Activated naive CD8-positive, alpha-beta T cell treated with anti-CD3 and anti-CD28 coated beads, Interleukin-2, amount 10 ng/mL, durations not matched to agents 7 days and 5 days (primary cell): ENCODE data around the gene POLRMT. TPM values are rescaled to one million over a fixed set of nuclear protein-coding genes. Genes with fewer than 3 reads are reported as not detected.
"Not testable (repeated sequence)": the region's sequence is repeated elsewhere in the genome, so short reads cannot be mapped to it uniquely, and the experiment has no call there.

Experiments used
- ATAC-seq: fragments of 150-1000 bp; cut with Tn5 transposase; one replicate; pipeline ENCODE4 v1.10.0; 2021; ENCODE audit warnings: low read depth, moderate library complexity
- POLR2A ChIA-PET: fragments of 350-600 bp; sonication (Branson Sonifier 250); formaldehyde crosslinking; loops from one replicate; lab custom pipeline; 2021; ENCODE audit warnings: antibody characterized with exemption; lab: Charles Lee
- DNase-seq: peaks from one replicate; pipeline ENCODE4 v3.0.0; 2021
- H3K27ac Mint-ChIP-seq: one replicate; pipeline ENCODE4 v1.8.0; 2022; ENCODE audit warnings: mild to moderate bottlenecking, mixed read lengths
- H3K27me3 Mint-ChIP-seq: one replicate; pipeline ENCODE4 v1.8.0; 2022; ENCODE audit warnings: mild to moderate bottlenecking, moderate library complexity, mixed read lengths
- H3K36me3 Mint-ChIP-seq: one replicate; pipeline ENCODE4 v1.8.0; 2021; ENCODE audit warnings: mild to moderate bottlenecking, mixed read lengths
- H3K4me1 Mint-ChIP-seq: one replicate; pipeline ENCODE4 v1.8.0; 2021; ENCODE audit warnings: mixed read lengths
- H3K4me3 Mint-ChIP-seq: one replicate; pipeline ENCODE4 v1.8.0; 2022; ENCODE audit warnings: mild to moderate bottlenecking, moderate library complexity, mixed read lengths
- H3K9me3 Mint-ChIP-seq: one replicate; pipeline ENCODE4 v1.8.0; 2021; ENCODE audit warnings: mixed read lengths
- total RNA-seq, 2 experiments: library from RNA; stranded (reverse); gene quantifications; one replicate each; pipeline ENCODE4 v1.2.3, GENCODE V29; 2021

Gene POLRMT
- total RNA-seq, 2 experiments from 2014 or later = 63.2 to 65.1 TPM

- Mint-ChIP-seq H3K27me3 (no peaks in the 10 kb centered on the region), H3K4me3 (no peak overlapping the region), H3K9me3 (no peaks in the 10 kb centered on the region), H3K4me1 (peaks cover 3% of the 10 kb centered on the region), H3K36me3 (peaks cover 8% of the 10 kb centered on the region), H3K27ac (no peak overlapping the region)
- POLR2A ChIA-PET = no interaction called here
- ATAC-seq = no peak
- no peak for DNase-seq
These were observed 10.0 kb downstream of the POLRMT start for GRCh38 chr19:623175-623916.

DNA sequence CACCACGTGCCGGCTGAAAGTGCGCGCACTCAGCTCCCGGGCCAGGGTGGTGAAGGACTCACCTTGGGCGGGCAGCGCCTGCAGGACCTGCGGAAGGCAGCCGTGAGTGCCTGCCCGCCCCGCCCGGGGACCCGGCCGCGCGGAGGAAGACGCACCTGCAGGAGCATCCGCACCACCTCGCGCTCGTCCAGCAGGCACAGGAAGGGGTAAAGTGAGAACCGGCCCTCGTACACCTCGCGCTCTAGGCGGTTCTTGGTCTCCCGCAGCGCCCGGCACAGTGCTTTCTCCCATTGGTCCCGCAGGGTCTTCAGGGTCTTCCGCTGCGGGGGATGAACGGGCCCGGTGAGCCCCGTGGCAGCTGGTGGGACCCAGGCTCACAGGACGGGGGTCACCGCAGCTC, 10.7 kb downstream of the POLRMT start:
- Mint-ChIP-seq H3K9me3 (no peaks in the 10 kb centered on the region), H3K4me3 (no peak overlapping the region), H3K27me3 (no peaks in the 10 kb centered on the region), H3K27ac (no peak overlapping the region), H3K4me1 (peaks cover 3% of the 10 kb centered on the region), H3K36me3 (peaks cover 8% of the 10 kb centered on the region)
- POLR2A ChIA-PET = no interaction called here
- ATAC-seq (no peak), DNase-seq (no peak)

DNA sequence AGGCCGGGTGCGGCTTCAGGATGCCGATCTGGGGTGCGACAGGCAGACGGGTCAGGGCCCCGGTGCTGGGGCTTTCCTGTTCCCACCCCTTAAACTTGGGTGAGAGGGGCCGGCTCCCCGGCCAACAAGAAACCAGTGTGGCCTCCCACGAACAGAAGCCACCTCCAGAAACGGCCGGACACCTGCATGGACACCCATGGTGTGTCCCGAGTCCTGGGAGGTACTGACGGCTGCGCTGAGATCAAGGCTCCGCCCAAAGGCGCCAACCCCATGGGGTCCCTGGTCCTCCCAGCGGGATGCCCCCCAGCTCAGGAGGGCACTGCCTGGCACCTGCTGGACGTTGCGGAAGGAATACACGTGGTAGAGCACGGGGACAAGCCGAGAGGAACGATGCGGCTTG, 11.5 kb downstream of the POLRMT start:
- Mint-ChIP-seq H3K36me3 (peaks cover 8% of the 10 kb centered on the region), H3K4me3 (no peak overlapping the region), H3K27me3 (no peaks in the 10 kb centered on the region), H3K27ac (no peak overlapping the region), H3K9me3 (no peaks in the 10 kb centered on the region), H3K4me1 (peaks cover 3% of the 10 kb centered on the region)
- POLR2A ChIA-PET = no interaction called here
- no peak for DNase-seq
- ATAC-seq = no peak

DNA sequence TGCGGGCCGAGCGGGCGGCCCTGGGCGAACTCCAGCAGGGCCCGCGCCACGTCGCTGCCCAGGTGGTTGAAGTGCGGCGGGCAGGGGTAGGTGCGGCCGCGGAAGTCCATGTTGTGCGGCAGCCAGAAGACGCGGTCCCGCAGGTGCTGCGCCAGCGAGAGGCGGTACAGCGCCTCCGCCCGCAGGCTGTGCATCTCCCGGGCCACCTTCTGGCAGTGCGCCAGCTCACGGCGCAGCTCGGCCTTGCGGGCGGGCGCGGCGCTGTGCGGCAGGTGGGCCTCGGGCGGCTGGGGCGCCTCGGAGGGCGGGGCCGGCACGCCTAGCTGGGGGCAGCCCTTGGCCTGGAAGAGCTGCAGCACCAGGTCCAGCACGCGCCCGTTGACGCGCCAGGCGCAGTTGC, 12.1 kb downstream of the POLRMT start:
- H3K27me3 Mint-ChIP-seq, POLR2A ChIA-PET, H3K36me3 Mint-ChIP-seq, DNase-seq, H3K9me3 Mint-ChIP-seq, H3K4me3 Mint-ChIP-seq, H3K4me1 Mint-ChIP-seq, ATAC-seq, H3K27ac Mint-ChIP-seq: not testable (repeated sequence)

- POLR2A ChIA-PET = no interaction called here
- H3K4me3 Mint-ChIP-seq = no peak overlapping the region
- DNase-seq = no peak
- H3K36me3 Mint-ChIP-seq = peaks cover 7% of the 10 kb centered on the region
- no peak overlapping the region for H3K27ac Mint-ChIP-seq
- H3K9me3 Mint-ChIP-seq = no peaks in the 10 kb centered on the region
- peaks cover 3% of the 10 kb centered on the region for H3K4me1 Mint-ChIP-seq
- ATAC-seq = no peak
- H3K27me3 Mint-ChIP-seq = no peaks in the 10 kb centered on the region
These were observed 13.0 kb downstream of the POLRMT start for GRCh38 chr19:620166-620862.

- Mint-ChIP-seq H3K4me1 (peaks cover 3% of the 10 kb centered on the region), H3K27me3 (no peaks in the 10 kb centered on the region), H3K9me3 (no peaks in the 10 kb centered on the region), H3K4me3 (no peak overlapping the region), H3K36me3 (peaks cover 10% of the 10 kb centered on the region), H3K27ac (no peak overlapping the region)
- DNase-seq = no peak
- POLR2A ChIA-PET = no interaction called here
- ATAC-seq = no peak
These were observed 13.9 kb downstream of the POLRMT start for GRCh38 chr19:619286-620002.

- DNase-seq = no peak
- Mint-ChIP-seq H3K36me3 (peaks cover 12% of the 10 kb centered on the region), H3K4me1 (peaks cover 3% of the 10 kb centered on the region), H3K4me3 (no peak overlapping the region), H3K27ac (no peak overlapping the region), H3K9me3 (no peaks in the 10 kb centered on the region), H3K27me3 (no peaks in the 10 kb centered on the region)
- no peak for ATAC-seq
- POLR2A ChIA-PET = no interaction called here
These were observed 14.6 kb downstream of the POLRMT start for GRCh38 chr19:618674-619285.

- Mint-ChIP-seq H3K36me3 (peaks cover 12% of the 10 kb centered on the region), H3K9me3 (no peaks in the 10 kb centered on the region), H3K27ac (no peak overlapping the region), H3K4me3 (no peak overlapping the region), H3K4me1 (peaks cover 3% of the 10 kb centered on the region), H3K27me3 (no peaks in the 10 kb centered on the region)
- POLR2A ChIA-PET = no interaction called here
- DNase-seq (no peak), ATAC-seq (no peak)
These were observed 15.1 kb downstream of the POLRMT start for GRCh38 chr19:618247-618619.

DNA sequence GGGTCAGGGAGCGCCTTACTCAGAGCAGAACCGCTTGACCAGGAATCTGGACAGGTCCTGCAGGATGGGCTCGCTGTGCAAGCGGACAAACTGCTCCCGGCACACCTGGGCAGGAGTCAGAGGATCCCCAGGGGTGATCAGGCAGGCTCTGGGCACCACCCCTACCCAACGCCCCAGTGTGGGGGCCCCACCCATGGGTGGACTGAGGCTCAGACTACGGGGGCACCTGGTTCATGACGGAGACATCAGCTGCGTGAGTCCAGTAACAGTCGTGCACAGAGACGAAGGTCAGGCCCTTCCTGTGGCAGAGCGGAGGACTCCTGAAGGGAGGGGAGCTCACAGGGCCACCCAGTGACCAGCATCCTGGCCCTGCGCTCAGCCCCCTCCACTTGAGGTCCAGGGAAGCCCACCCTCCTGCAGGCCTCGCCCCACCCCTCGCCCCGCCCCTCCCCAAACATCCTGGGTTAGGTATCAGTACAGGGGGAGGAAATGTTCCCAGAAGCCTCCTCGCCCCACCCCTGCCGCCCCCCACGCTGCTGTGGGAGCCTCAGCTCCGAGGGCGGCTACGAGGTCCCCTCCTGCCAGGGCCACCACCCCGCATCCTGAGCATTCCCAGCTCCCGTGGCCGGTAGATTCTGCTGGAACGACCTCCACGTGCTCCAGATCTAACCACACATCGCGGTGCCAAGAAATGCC, 15.6 kb downstream of the POLRMT start:
- H3K27ac Mint-ChIP-seq = no peak overlapping the region
- DNase-seq = no peak
- peaks cover 12% of the 10 kb centered on the region for H3K36me3 Mint-ChIP-seq
- POLR2A ChIA-PET = no interaction called here
- no peak overlapping the region for H3K4me3 Mint-ChIP-seq
- H3K9me3 Mint-ChIP-seq = no peaks in the 10 kb centered on the region
- H3K27me3 Mint-ChIP-seq = no peaks in the 10 kb centered on the region
- peaks cover 3% of the 10 kb centered on the region for H3K4me1 Mint-ChIP-seq
- ATAC-seq = no peak

DNA sequence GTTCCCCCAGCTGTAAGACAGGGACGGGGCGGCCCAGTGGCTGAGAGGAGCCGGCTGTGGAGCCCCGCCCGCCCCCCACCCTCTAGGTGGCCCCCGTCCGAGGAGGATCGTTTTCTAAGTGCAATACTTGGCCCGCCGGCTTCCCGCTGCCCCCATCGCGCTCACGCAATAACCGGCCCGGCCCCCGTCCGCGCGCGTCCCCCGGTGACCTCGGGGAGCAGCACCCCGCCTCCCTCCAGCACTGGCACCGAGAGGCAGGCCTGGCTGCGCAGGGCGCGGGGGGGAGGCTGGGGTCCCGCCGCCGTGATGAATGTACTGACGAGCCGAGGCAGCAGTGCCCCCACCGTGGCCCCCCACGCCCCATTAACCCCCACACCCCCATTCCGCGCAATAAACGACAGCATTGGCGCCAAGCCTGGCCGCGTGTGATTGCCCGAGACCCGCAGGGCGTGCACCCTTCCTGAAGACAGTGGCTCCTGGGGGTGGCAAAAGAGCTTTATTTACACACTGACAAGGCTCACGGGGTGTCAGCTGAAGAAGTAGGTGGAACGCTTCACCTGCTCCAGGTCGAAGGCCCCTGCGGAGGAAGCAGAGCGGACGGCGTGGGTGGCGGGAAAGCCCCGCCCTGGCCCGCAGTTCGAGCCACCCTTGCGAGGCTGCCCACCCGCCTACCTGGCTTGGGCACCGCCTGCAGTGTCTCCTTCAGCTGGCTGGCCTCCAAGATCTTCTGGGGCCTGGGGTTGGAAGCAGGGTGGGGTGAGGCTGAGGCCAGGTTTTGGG, 16.4 kb downstream of the POLRMT start:
- H3K36me3 Mint-ChIP-seq = peaks cover 12% of the 10 kb centered on the region
- no peaks in the 10 kb centered on the region for H3K9me3 Mint-ChIP-seq
- POLR2A ChIA-PET = no interaction called here
- no peak overlapping the region for H3K4me3 Mint-ChIP-seq
- peaks cover 3% of the 10 kb centered on the region for H3K4me1 Mint-ChIP-seq
- H3K27ac Mint-ChIP-seq = no peak overlapping the region
- no peak for ATAC-seq
- no peak for DNase-seq
- no peaks in the 10 kb centered on the region for H3K27me3 Mint-ChIP-seq

GRCh38 chr19:616062-616700, 17.2 kb downstream of the POLRMT start:
- Mint-ChIP-seq H3K27ac (no peak overlapping the region), H3K4me1 (peaks cover 6% of the 10 kb centered on the region), H3K27me3 (no peaks in the 10 kb centered on the region), H3K9me3 (no peaks in the 10 kb centered on the region), H3K4me3 (no peak overlapping the region), H3K36me3 (peaks cover 11% of the 10 kb centered on the region)
- POLR2A ChIA-PET = no interaction called here
- DNase-seq (no peak), ATAC-seq (no peak)

DNA sequence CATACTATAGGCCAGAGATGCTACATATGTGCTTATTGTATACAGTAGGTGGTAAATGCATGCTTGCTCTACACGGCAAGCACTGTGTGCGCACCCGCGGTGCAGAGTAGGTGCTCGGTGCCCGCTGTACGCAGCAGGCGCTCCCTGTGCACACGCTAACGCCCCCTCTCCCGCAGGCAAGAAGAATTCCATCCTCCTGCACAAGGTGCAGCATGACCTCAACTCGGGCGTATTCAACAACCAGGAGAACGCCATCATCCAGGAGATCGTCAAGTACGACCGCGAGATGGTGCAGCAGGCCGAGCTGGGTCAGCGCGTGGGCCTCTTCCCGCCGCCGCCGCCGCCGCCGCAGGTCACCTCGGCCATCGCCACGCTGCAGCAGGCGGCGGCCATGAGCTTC, 17.7 kb downstream of the POLRMT start:
- peaks cover 11% of the 10 kb centered on the region for H3K36me3 Mint-ChIP-seq
- no peak overlapping the region for H3K4me3 Mint-ChIP-seq
- H3K9me3 Mint-ChIP-seq = no peaks in the 10 kb centered on the region
- H3K27me3 Mint-ChIP-seq = no peaks in the 10 kb centered on the region
- DNase-seq = no peak
- POLR2A ChIA-PET = no interaction called here
- no peak overlapping the region for H3K27ac Mint-ChIP-seq
- peaks cover 10% of the 10 kb centered on the region for H3K4me1 Mint-ChIP-seq
- ATAC-seq = no peak
